Measurements from ENCODE around the gene MSH5. TPM values are rescaled to one million over a fixed set of nuclear protein-coding genes. Genes with fewer than 3 reads are reported as not detected.
"Not testable (repeated sequence)": the region's sequence is repeated elsewhere in the genome, so short reads cannot be mapped to it uniquely, and the experiment has no call there.

MSH5 gene
- polyA plus RNA-seq, 2 of the 4 experiments (the other 2 are of a cell fraction) = 17.4 to 36.5 TPM

DNA sequence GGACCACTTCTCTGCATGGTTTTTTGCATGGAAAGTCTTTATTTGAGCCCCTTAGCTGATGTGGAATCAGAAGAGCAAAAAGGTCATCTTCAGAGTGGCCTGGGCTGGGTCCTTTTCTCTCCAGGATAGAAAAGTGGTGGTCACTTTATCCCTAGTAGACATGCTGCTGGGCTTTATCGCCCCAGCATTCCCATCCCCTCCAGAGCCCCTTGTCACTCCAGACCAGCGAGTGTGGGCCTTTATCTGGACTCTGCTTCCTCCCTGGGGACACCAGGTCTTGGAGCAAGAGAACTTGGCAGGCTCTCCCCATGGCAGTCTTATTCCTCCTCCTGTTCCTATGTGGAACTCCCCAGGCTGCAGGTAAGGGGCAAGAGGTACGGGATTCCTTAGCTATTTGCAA, 33.2 kb upstream of the MSH5 start, which contains the start of gene LY6G6F (continued):
- no peak for TF ChIP-seq HOXB13 (CRISPR knock-in tag; IDR thresholded peaks at IDR 0.05; ENCODE audit: low read depth)
- TF ChIP-seq, protein P1, sequence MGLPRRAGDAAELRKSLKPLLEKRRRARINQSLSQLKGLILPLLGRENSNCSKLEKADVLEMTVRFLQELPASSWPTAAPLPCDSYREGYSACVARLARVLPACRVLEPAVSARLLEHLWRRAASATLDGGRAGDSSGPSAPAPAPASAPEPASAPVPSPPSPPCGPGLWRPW (IDR thresholded peaks at IDR 0.05) = no peak

DNA sequence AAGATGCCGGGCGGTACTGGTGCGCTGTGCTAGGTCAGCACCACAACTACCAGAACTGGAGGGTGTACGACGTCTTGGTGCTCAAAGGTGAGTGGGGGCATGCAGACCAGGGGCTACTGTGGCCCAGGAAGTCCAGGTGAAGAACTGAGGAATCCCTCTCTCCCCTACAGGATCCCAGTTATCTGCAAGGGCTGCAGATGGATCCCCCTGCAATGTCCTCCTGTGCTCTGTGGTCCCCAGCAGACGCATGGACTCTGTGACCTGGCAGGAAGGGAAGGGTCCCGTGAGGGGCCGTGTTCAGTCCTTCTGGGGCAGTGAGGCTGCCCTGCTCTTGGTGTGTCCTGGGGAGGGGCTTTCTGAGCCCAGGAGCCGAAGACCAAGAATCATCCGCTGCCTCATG, 32.1 kb upstream of the MSH5 start:
- 78% methylated on average over 9 of the region's 10 CpGs for WGBS (ENCODE audit: missing lambda C conversion rate)
- Histone ChIP-seq H3K9me3 (no peaks in the 10 kb centered on the region), H3K4me3 (no peak overlapping the region), H3K4me2 (no peak overlapping the region), H3K4me1 (0 out of 3 replicates have a peak, but pooled peaks cover 3% of the 10 kb centered on the region), H3K27ac (no peak overlapping the region)
- DNase-seq (ENCODE audit: low read depth in 1 of 2, low spot score in 1 of 2) = no peak
- no peak for ATAC-seq
- CTCF ChIA-PET = no interaction called here
- FAIRE-seq = no peak
- POLR2A ChIA-PET = no interaction called here
- no peak for TF ChIP-seq CBX8 (IDR thresholded peaks at IDR 0.05)
- TF ChIP-seq ZFP36 (IDR thresholded peaks at IDR 0.05; ENCODE audit: borderline replicate concordance, partially characterized antibody) = no peak
- TF ChIP-seq KDM5A (IDR thresholded peaks at IDR 0.05) = no peak
- no peak for TF ChIP-seq EHF (CRISPR knock-in tag; IDR thresholded peaks at IDR 0.05)
- TF ChIP-seq HEYL (CRISPR knock-in tag; IDR thresholded peaks at IDR 0.05) = no peak
- TF ChIP-seq PHF8 (IDR thresholded peaks at IDR 0.05; ENCODE audit: borderline replicate concordance, low read depth) = no peak

DNA sequence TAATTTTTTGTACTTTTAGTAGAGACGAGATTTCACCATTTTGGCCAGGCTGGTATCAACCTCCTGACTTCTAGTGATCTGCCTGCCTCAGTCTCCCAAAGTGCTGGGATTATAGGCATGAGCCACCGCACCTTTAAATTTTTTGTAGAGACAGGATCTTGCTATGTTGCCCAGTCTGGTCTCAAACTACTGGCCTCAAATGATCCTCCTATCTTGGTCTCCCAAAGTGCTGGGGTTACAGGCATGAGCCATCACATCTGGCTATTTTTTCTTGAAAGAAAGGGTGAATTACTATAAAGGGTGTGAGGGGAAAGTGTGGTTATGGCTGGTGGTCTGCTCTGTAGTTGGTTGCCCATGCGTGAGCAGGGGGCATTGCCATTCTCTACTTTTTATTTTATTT, 31.6 kb upstream of the MSH5 start:
- Histone ChIP-seq H3K4me1 (0 out of 3 replicates have a peak, but pooled peaks cover 3% of the 10 kb centered on the region), H3K4me3 (no peak overlapping the region), H3K4me2 (no peak overlapping the region), H3K27ac (no peak overlapping the region), H3K9me3 (no peaks in the 10 kb centered on the region)
- no peak for DNase-seq (ENCODE audit: low read depth in 1 of 2, low spot score in 1 of 2)
- no peak for FAIRE-seq
- ChIA-PET POLR2A (no interaction called here), CTCF (no interaction called here)
- no peak for ATAC-seq
- 90% methylated on average over 3 of the region's 3 CpGs for WGBS (ENCODE audit: missing lambda C conversion rate)
- no peak for TF ChIP-seq FOSB (CRISPR knock-in tag; IDR thresholded peaks at IDR 0.05)
- no peak for TF ChIP-seq CEBPB (IDR thresholded peaks at IDR 0.05)
- TF ChIP-seq FOXS1 (CRISPR knock-in tag; IDR thresholded peaks at IDR 0.05) = no peak
- TF ChIP-seq GATA3 (IDR thresholded peaks at IDR 0.05; ENCODE audit: borderline replicate concordance) = no peak
- no peak for TF ChIP-seq RNF2 (IDR thresholded peaks at IDR 0.05; ENCODE audit: borderline replicate concordance, low read depth)
- TF ChIP-seq, protein P2, sequence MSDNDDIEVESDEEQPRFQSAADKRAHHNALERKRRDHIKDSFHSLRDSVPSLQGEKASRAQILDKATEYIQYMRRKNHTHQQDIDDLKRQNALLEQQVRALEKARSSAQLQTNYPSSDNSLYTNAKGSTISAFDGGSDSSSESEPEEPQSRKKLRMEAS (IDR thresholded peaks at IDR 0.05) = no peak
- TF ChIP-seq ZNF302 (CRISPR knock-in tag; IDR thresholded peaks at IDR 0.05) = no peak
- no peak for TF ChIP-seq NR3C1 (IDR thresholded peaks at IDR 0.05)
- TF ChIP-seq, protein P3, sequence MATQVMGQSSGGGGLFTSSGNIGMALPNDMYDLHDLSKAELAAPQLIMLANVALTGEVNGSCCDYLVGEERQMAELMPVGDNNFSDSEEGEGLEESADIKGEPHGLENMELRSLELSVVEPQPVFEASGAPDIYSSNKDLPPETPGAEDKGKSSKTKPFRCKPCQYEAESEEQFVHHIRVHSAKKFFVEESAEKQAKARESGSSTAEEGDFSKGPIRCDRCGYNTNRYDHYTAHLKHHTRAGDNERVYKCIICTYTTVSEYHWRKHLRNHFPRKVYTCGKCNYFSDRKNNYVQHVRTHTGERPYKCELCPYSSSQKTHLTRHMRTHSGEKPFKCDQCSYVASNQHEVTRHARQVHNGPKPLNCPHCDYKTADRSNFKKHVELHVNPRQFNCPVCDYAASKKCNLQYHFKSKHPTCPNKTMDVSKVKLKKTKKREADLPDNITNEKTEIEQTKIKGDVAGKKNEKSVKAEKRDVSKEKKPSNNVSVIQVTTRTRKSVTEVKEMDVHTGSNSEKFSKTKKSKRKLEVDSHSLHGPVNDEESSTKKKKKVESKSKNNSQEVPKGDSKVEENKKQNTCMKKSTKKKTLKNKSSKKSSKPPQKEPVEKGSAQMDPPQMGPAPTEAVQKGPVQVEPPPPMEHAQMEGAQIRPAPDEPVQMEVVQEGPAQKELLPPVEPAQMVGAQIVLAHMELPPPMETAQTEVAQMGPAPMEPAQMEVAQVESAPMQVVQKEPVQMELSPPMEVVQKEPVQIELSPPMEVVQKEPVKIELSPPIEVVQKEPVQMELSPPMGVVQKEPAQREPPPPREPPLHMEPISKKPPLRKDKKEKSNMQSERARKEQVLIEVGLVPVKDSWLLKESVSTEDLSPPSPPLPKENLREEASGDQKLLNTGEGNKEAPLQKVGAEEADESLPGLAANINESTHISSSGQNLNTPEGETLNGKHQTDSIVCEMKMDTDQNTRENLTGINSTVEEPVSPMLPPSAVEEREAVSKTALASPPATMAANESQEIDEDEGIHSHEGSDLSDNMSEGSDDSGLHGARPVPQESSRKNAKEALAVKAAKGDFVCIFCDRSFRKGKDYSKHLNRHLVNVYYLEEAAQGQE (IDR thresholded peaks at IDR 0.05) = no peak
- TF ChIP-seq MYC (IDR thresholded peaks at IDR 0.05; ENCODE audit: borderline replicate concordance, low read length) = no peak
- TF ChIP-seq POLR2A (IDR thresholded peaks at IDR 0.05; ENCODE audit: low read length) = no peak
- TF ChIP-seq KDM1A (IDR thresholded peaks at IDR 0.05; ENCODE audit: low read depth) = no peak

DNA sequence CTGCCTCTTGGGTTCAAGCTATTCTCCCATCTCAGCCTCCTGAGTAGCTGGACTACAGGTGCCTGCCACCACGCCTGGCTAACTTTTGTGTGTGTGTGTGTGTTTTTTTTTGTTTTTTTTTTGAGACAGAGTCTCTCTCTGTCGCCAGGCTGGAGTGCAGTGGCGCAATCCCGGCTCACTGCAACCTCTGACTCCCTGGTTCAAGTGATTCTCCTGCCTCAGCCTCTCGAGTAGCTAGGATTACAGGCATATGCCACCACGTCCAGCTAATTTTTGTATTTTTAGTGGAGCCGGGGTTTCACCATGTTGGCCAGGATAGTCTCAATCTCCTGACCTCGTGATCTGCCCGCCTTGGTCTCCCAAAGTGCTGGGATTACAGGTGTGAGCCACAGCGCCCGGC, 30.6 kb upstream of the MSH5 start:
- ATAC-seq; FAIRE-seq; H3K27ac ChIP-seq; DNase-seq (ENCODE audit: low read depth in 1 of 2, low spot score in 1 of 2); CTCF ChIA-PET; H3K4me3 ChIP-seq; POLR2A ChIA-PET; H3K4me2 ChIP-seq; H3K4me1 ChIP-seq; H3K9me3 ChIP-seq: not testable (repeated sequence)
- WGBS (ENCODE audit: missing lambda C conversion rate) = 74% methylated on average over 7 of the region's 11 CpGs

Data from A549 (cell line).